ENCODE results near the gene FRMD8. TPM values are rescaled to one million over a fixed set of nuclear protein-coding genes. Genes with fewer than 3 reads are reported as not detected.
"Not testable (repeated sequence)": the region's sequence is repeated elsewhere in the genome, so short reads cannot be mapped to it uniquely, and the experiment has no call there.

The FRMD8 gene
- total RNA-seq, 2 donors from 2014 or later = 13.4 to 21.5 TPM

GRCh38 chr11:65404638-65405339, 18.4 kb downstream of the FRMD8 start:
- DNase-seq (no peak), ATAC-seq (peak; percentile 52 to 54)
- intact Hi-C loops (cut with DNase I) = no loop called here

- intact Hi-C loops (cut with DNase I) = no loop called here
- ATAC-seq = no peak
- peak; percentile 18 for DNase-seq
Measured at GRCh38 chr11:65410936-65411680, 24.7 kb downstream of the FRMD8 start.

GRCh38 chr11:65411681-65412070, 25.2 kb downstream of the FRMD8 start:
- ATAC-seq = no peak
- peak; percentile 11 for DNase-seq
- intact Hi-C loops (cut with DNase I) = no loop called here

GRCh38 chr11:65412271-65413076, 26.0 kb downstream of the FRMD8 start:
- intact Hi-C loops (cut with DNase I) = no loop called here
- peak; percentile 10 for DNase-seq
- ATAC-seq = no peak

- intact Hi-C loops (cut with DNase I); ATAC-seq: not testable (repeated sequence)
- DNase-seq = peak; percentile 7
Measured at GRCh38 chr11:65413077-65413664, 26.7 kb downstream of the FRMD8 start.

- intact Hi-C loops (cut with DNase I) = loop anchor here (5.0 kb wide), 2 partner anchors 33 to 92 kb away; partner anchors contain the start of gene SLC25A45 (in 1 of the 2)
- ATAC-seq = no peak
- peak; percentile 18 for DNase-seq
Measured at GRCh38 chr11:65414776-65415498, 28.5 kb downstream of the FRMD8 start.

- peak; percentile 18 for DNase-seq
- intact Hi-C loops (cut with DNase I) = loop anchor here (2.0 to 5.0 kb wide), 3 partner anchors 33 to 95 kb away; partner anchors contain the start of gene SLC25A45 (in 1 of the 2)
- no peak for ATAC-seq
Measured at GRCh38 chr11:65415499-65416340, 29.3 kb downstream of the FRMD8 start.

GRCh38 chr11:65416341-65416824, 29.9 kb downstream of the FRMD8 start:
- ATAC-seq (peak; percentile 33 to 45), DNase-seq (peak; percentile 93)
- intact Hi-C loops (cut with DNase I) = loop anchor here (2.0 to 5.0 kb wide), 3 partner anchors 34 to 94 kb away; partner anchors contain the start of gene SLC25A45 (in 1 of the 2)

GRCh38 chr11:65416841-65417701, 30.6 kb downstream of the FRMD8 start:
- ATAC-seq (no peak), DNase-seq (peak; percentile 54)
- intact Hi-C loops (cut with DNase I) = loop anchor here (2.0 to 5.0 kb wide), 3 partner anchors 35 to 94 kb away; partner anchors contain the start of gene SLC25A45 (in 1 of the 2)

- intact Hi-C loops (cut with DNase I) = loop anchor here (2.0 to 5.0 kb wide), 3 partner anchors 36 to 93 kb away; partner anchors contain the start of gene SLC25A45 (in 1 of the 2)
Measured at GRCh38 chr11:65417702-65418430, 31.4 kb downstream of the FRMD8 start.

GRCh38 chr11:65418431-65418680, 31.9 kb downstream of the FRMD8 start:
- ATAC-seq = no peak
- intact Hi-C loops (cut with DNase I) = loop anchor here (5.0 kb wide), 2 partner anchors 36 to 89 kb away; partner anchors contain the start of gene SLC25A45 (in 1 of the 2)
- no peak for DNase-seq

More at GRCh38 chr11:65417702-65418430, 31.4 kb downstream of the FRMD8 start:
- DNase-seq (peak; percentile 72), ATAC-seq (peak; percentile 2 to 3)

GRCh38 chr11:65418681-65419459, 32.4 kb downstream of the FRMD8 start:
- intact Hi-C loops (cut with DNase I) = loop anchor here (5.0 kb wide), 2 partner anchors 37 to 88 kb away; partner anchors contain the start of gene SLC25A45 (in 1 of the 2)
- ATAC-seq = peak; percentile 42 to 51
- DNase-seq = peak; percentile 99

- ATAC-seq (no peak), DNase-seq (peak; percentile 39)
- intact Hi-C loops (cut with DNase I) = loop anchor here (5.0 kb wide), 2 partner anchors 37 to 88 kb away; partner anchors contain the start of gene SLC25A45 (in 1 of the 2)
Measured at GRCh38 chr11:65419460-65419771, 33.0 kb downstream of the FRMD8 start.

GRCh38 chr11:65419772-65420481, 33.5 kb downstream of the FRMD8 start:
- ATAC-seq (peak; percentile 23 to 40), DNase-seq (peak; percentile 93)
- intact Hi-C loops (cut with DNase I) = loop anchor here (5.0 kb wide), 3 partner anchors 38 to 87 kb away; partner anchors contain the start of gene SLC25A45 (in 1 of the 2)
